Measurements from ENCODE around the gene NLRP4. TPM values are rescaled to one million over a fixed set of nuclear protein-coding genes. Genes with fewer than 3 reads are reported as not detected.

The NLRP4 gene
- total and polyA plus RNA-seq, 10 of the 15 experiments (the other 5 are each of a cell fraction or from before 2014, with no cell fraction given): 0.07 to 9.6 (median 0.29) TPM; not detected in 6

DNA sequence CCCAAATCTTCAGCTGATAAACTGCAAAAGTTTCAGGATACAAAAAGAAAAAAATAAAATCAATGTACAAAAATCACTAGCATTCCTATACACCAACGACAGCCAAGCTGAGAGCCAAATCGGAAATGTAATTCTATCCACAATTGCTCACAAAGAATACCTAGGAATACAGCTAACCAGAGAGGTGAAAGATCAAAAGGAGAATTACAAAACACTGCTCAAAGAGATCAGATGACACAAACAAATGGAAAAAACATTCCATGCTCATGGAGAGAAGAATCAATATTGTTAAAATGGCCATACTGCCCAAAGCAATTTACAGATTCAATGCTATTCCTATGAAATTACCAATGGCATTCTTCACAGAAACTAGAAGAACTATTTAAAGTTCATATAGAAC, 34.1 kb upstream of the NLRP4 start:
- TF ChIP-seq ELK1 (IDR thresholded peaks at IDR 0.05; ENCODE audit: low read depth, low read length) (no peak), SMAD1 (IDR thresholded peaks at IDR 0.05; ENCODE audit: low read depth, partially characterized antibody) (no peak), ATF2 (IDR thresholded peaks at IDR 0.05; ENCODE audit: low read length) (no peak), EZH2 (IDR thresholded peaks at IDR 0.05; ENCODE audit: borderline replicate concordance, control insufficient read depth, low read depth, low read length) (no peak)
- CTCF ChIA-PET: no interaction called here

More for the DNA sequence above, 34.1 kb upstream of the NLRP4 start:
- ChIA-PET RAD21 (ENCODE audit: unreplicated experiment) (no interaction called here), POLR2A (no interaction called here), SMC1A (ENCODE audit: uncharacterized antibody, unreplicated experiment) (no interaction called here)
- no peak overlapping the region for H3K4me2 ChIP-seq (ENCODE audit: control insufficient read depth, insufficient read depth)
- H3K4me3 ChIP-seq: no peak overlapping the region
- no peak for DNase-seq (ENCODE audit: low read depth, low spot score)
- no peaks in the 10 kb centered on the region for H3K36me3 ChIP-seq (ENCODE audit: control insufficient read depth in 2 of 2, insufficient read depth in 2 of 2, low read length in 1 of 2)
- no peak overlapping the region for H2AFZ ChIP-seq (ENCODE audit: control insufficient read depth, low read depth, low read length)
- no peak overlapping the region for H3K9ac ChIP-seq (ENCODE audit: control insufficient read depth, insufficient read depth, low read length)
- H3K79me2 ChIP-seq (ENCODE audit: control insufficient read depth, insufficient read depth, low read length): no peaks in the 10 kb centered on the region
- no peaks in the 10 kb centered on the region for H4K20me1 ChIP-seq (ENCODE audit: control insufficient read depth, insufficient read depth)
- WGBS (ENCODE audit: insufficient coverage, insufficient replicate concordance, low lambda C conversion rate, missing lambda C conversion rate): 92% methylated on average over 2 of the region's 2 CpGs
- BruUV-seq (replicated peaks): no TSS peak
- H3K9me3 ChIP-seq (replicated peaks; ENCODE audit: control insufficient read depth, insufficient read depth, low read length): no peaks in the 10 kb centered on the region; the same call in 2 of the 3 replicates
- in situ Hi-C loops (cut with MboI): no loop called here
- intact Hi-C loops (cut with micrococcal nuclease; ENCODE audit: unreplicated experiment): no loop called here
- no peak overlapping the region for H3K27ac ChIP-seq (ENCODE audit: control insufficient read depth, insufficient read depth)
- FAIRE-seq: no peak
- no peaks in the 10 kb centered on the region for H3K27me3 ChIP-seq (replicated peaks in 1 of 2; ENCODE audit: control insufficient read depth in 2 of 2, insufficient read depth in 2 of 2, low read length in 1 of 2)
- ATAC-seq: no peak
- 0 out of 2 replicates have a peak, but pooled peaks cover 4% of the 10 kb centered on the region for H3K4me1 ChIP-seq (ENCODE audit: control insufficient read depth, insufficient read depth, low read length)

All from GM12878 (cell line).